ENCODE data around the gene BNC2. TPM values are rescaled to one million over a fixed set of nuclear protein-coding genes. Genes with fewer than 3 reads are reported as not detected.

Gene BNC2
- total and polyA plus RNA-seq, 2 experiments from 2014 or later = 19.3 to 20.7 TPM

- Histone ChIP-seq H3K9me2 (replicated peaks; ENCODE audit: insufficient read depth) (no peaks in the 10 kb centered on the region), H3K4me1 (ENCODE audit: insufficient read depth) (no peaks in the 10 kb centered on the region), H3K4me3 (no peak overlapping the region), H3K36me3 (replicated peaks; ENCODE audit: insufficient read depth, low read depth) (no peaks in the 10 kb centered on the region), H3K9me3 (ENCODE audit: low read depth) (no peaks in the 10 kb centered on the region), H3K4me2 (no peak overlapping the region), H2AFZ (no peak overlapping the region), H3K79me2 (peaks cover 2% of the 10 kb centered on the region), H3K27ac (no peak overlapping the region), H4K20me1 (ENCODE audit: insufficient read depth, poor library complexity, severe bottlenecking) (no peaks in the 10 kb centered on the region), H3K27me3 (no peaks in the 10 kb centered on the region)
- TF ChIP-seq CTCF (IDR thresholded peaks at IDR 0.05; ENCODE audit: poor library complexity) (no peak), EZH2 (IDR thresholded peaks at IDR 0.05; ENCODE audit: borderline replicate concordance) (no peak), EZH2phosphoT487 (IDR thresholded peaks at IDR 0.05; ENCODE audit: low read depth, severe bottlenecking, unreplicated experiment) (no peak)
- WGBS (ENCODE audit: low lambda C conversion rate, missing lambda C conversion rate) = 78% methylated on average over 1 of the region's 1 CpG
- no peak for DNase-seq (ENCODE audit: low spot score)
Measured at GRCh38 chr9:16593746-16594145, 276.7 kb downstream of the BNC2 start.

GRCh38 chr9:16591092-16591491 is 279.4 kb downstream of the BNC2 start:
- Histone ChIP-seq H4K20me1 (ENCODE audit: insufficient read depth, poor library complexity, severe bottlenecking) (no peaks in the 10 kb centered on the region), H3K4me1 (ENCODE audit: insufficient read depth) (no peaks in the 10 kb centered on the region), H3K4me3 (no peak overlapping the region), H3K9me3 (ENCODE audit: low read depth) (no peaks in the 10 kb centered on the region), H3K9me2 (replicated peaks; ENCODE audit: insufficient read depth) (no peaks in the 10 kb centered on the region), H3K27ac (no peak overlapping the region), H2AFZ (no peak overlapping the region), H3K4me2 (no peak overlapping the region), H3K79me2 (no peaks in the 10 kb centered on the region), H3K27me3 (no peaks in the 10 kb centered on the region), H3K36me3 (replicated peaks; ENCODE audit: insufficient read depth, low read depth) (no peaks in the 10 kb centered on the region)
- TF ChIP-seq EZH2 (IDR thresholded peaks at IDR 0.05; ENCODE audit: borderline replicate concordance) (no peak), EZH2phosphoT487 (IDR thresholded peaks at IDR 0.05; ENCODE audit: low read depth, severe bottlenecking, unreplicated experiment) (no peak), CTCF (IDR thresholded peaks at IDR 0.05; ENCODE audit: poor library complexity) (no peak)
- WGBS (ENCODE audit: low lambda C conversion rate, missing lambda C conversion rate) = 73% methylated on average over 5 of the region's 5 CpGs
- DNase-seq (ENCODE audit: low spot score) = no peak

- 59% methylated on average over 4 of the region's 4 CpGs for WGBS (ENCODE audit: low lambda C conversion rate, missing lambda C conversion rate)
- H3K4me1 ChIP-seq (ENCODE audit: insufficient read depth) = no peaks in the 10 kb centered on the region
- no peaks in the 10 kb centered on the region for H3K9me2 ChIP-seq (replicated peaks; ENCODE audit: insufficient read depth)
- H4K20me1 ChIP-seq (ENCODE audit: insufficient read depth, poor library complexity, severe bottlenecking) = no peaks in the 10 kb centered on the region
- DNase-seq (ENCODE audit: low spot score) = no peak
- no peaks in the 10 kb centered on the region for H3K36me3 ChIP-seq (replicated peaks; ENCODE audit: insufficient read depth, low read depth)
- TF ChIP-seq EZH2 (IDR thresholded peaks at IDR 0.05; ENCODE audit: borderline replicate concordance) = no peak
- H3K79me2 ChIP-seq = no peaks in the 10 kb centered on the region
- H3K9me3 ChIP-seq (ENCODE audit: low read depth) = no peaks in the 10 kb centered on the region
- no peak overlapping the region for H3K4me3 ChIP-seq
- H3K4me2 ChIP-seq = no peak overlapping the region
- no peak overlapping the region for H3K27ac ChIP-seq
- H2AFZ ChIP-seq = no peak overlapping the region
- H3K27me3 ChIP-seq = no peaks in the 10 kb centered on the region
Measured at GRCh38 chr9:16585591-16585990, 284.9 kb downstream of the BNC2 start.

- Histone ChIP-seq H3K79me2 (no peaks in the 10 kb centered on the region), H4K20me1 (ENCODE audit: insufficient read depth, poor library complexity, severe bottlenecking) (no peaks in the 10 kb centered on the region), H3K4me2 (no peak overlapping the region), H3K4me3 (no peak overlapping the region), H3K27me3 (no peaks in the 10 kb centered on the region), H3K9me2 (replicated peaks; ENCODE audit: insufficient read depth) (no peaks in the 10 kb centered on the region), H3K4me1 (ENCODE audit: insufficient read depth) (no peaks in the 10 kb centered on the region), H3K9me3 (ENCODE audit: low read depth) (no peaks in the 10 kb centered on the region), H3K27ac (no peak overlapping the region), H2AFZ (no peak overlapping the region), H3K36me3 (replicated peaks; ENCODE audit: insufficient read depth, low read depth) (no peaks in the 10 kb centered on the region)
- no peak for DNase-seq (ENCODE audit: low spot score)
- TF ChIP-seq CTCF (IDR thresholded peaks at IDR 0.05; ENCODE audit: poor library complexity) (no peak), EZH2 (IDR thresholded peaks at IDR 0.05; ENCODE audit: borderline replicate concordance) (no peak), EZH2phosphoT487 (IDR thresholded peaks at IDR 0.05; ENCODE audit: low read depth, severe bottlenecking, unreplicated experiment) (no peak)
- WGBS (ENCODE audit: low lambda C conversion rate, missing lambda C conversion rate) = 71% methylated on average over 2 of the region's 2 CpGs
Measured at GRCh38 chr9:16579872-16580432, 290.5 kb downstream of the BNC2 start.
